DMS79 treated with DMSO at 0.1 percent for 48 hours (cell line): ENCODE measurements around the gene OR6A2.

Source experiments
- DNase-seq: peaks from one replicate; lab custom pipeline; 2025; lab: John Stamatoyannopoulos, UW

The OR6A2 gene

GRCh38 chr11:6755953-6756347 is 43.5 kb downstream of the OR6A2 start:
- DNase-seq = no peak

- no peak for DNase-seq
Observed at GRCh38 chr11:6755303-6755952, 44.1 kb downstream of the OR6A2 start.

GRCh38 chr11:6747097-6747668 is 52.3 kb downstream of the OR6A2 start:
- no peak for DNase-seq

GRCh38 chr11:6746626-6747025 is 52.9 kb downstream of the OR6A2 start:
- no peak for DNase-seq

GRCh38 chr11:6746086-6746618 is 53.3 kb downstream of the OR6A2 start:
- DNase-seq = no peak

GRCh38 chr11:6745465-6746015 is 53.9 kb downstream of the OR6A2 start:
- DNase-seq = no peak

GRCh38 chr11:6745018-6745417 is 54.5 kb downstream of the OR6A2 start:
- no peak for DNase-seq

- DNase-seq = no peak
Observed at GRCh38 chr11:6742260-6742659, 57.2 kb downstream of the OR6A2 start.
